H1 (cell line): Measurements from ENCODE around the gene SH3BP5. TPM values are rescaled to one million over a fixed set of nuclear protein-coding genes. Genes with fewer than 3 reads are reported as not detected.

Experiments
- CTCF ChIA-PET: fragments of 300-600 bp; sonication (Branson Sonifier 250); formaldehyde crosslinking; loops from one replicate; lab custom pipeline; 2021; ENCODE audit not compliant: partially characterized antibody; lab: Charles Lee
- POLR2A ChIA-PET: fragments of 300-600 bp; sonication (Branson Sonifier 250); formaldehyde crosslinking; loops from one replicate; lab custom pipeline; 2021; ENCODE audit warnings: inconsistent platforms; ENCODE audit not compliant: partially characterized antibody; lab: Charles Lee
- DNase-seq, 2 experiments: peaks; one replicate each; pipeline versions ENCODE4 v3.0.0 to v3.0.0-alpha.2; 2010 to 2022; ENCODE audit warnings: low spot score in 2 of 2, low read depth in 1 of 2, mixed read lengths in 1 of 2
- FAIRE-seq: peaks from 2 replicates; lab custom pipeline; 2011; peaks lifted over from hg19 to GRCh38; lab: Jason Lieb, UNC
- H2AFZ ChIP-seq: 2 replicates; pipeline ENCODE4 v1.8.1; 2012; ENCODE audit warnings: low read length, inconsistent platforms
- H2AK5ac ChIP-seq: 2 replicates; pipeline ENCODE4 v1.6.1; 2013; ENCODE audit warnings: low read depth, low read length
- H2BK120ac ChIP-seq: replicated peaks from 2 replicates; pipeline ENCODE3; 2013; ENCODE audit warnings: low read depth, low read length, inconsistent platforms
- H2BK12ac ChIP-seq: 2 replicates; pipeline ENCODE4 v1.6.1; 2013; ENCODE audit warnings: low read depth, low read length
- H2BK15ac ChIP-seq: 2 replicates; pipeline ENCODE4 v1.6.1; 2013; ENCODE audit warnings: low read length
- H2BK20ac ChIP-seq: 2 replicates; pipeline ENCODE4 v1.6.1; 2013; ENCODE audit warnings: low read length
- H2BK5ac ChIP-seq: 2 replicates; pipeline ENCODE4 v1.6.1; 2013; ENCODE audit warnings: low read depth, low read length
- H3K14ac ChIP-seq: 2 replicates; pipeline ENCODE4 v1.6.1; 2013; ENCODE audit warnings: inconsistent platforms; ENCODE audit not compliant: insufficient read length
- H3K18ac ChIP-seq: 2 replicates; pipeline ENCODE4 v1.6.1; 2013; ENCODE audit warnings: low read length; ENCODE audit errors: extremely low read depth
- H3K23ac ChIP-seq: 2 replicates; pipeline ENCODE4 v1.6.1; 2013; ENCODE audit warnings: inconsistent platforms; ENCODE audit not compliant: insufficient read length
- H3K23me2 ChIP-seq: 2 replicates; pipeline ENCODE4 v1.6.1; 2013; ENCODE audit warnings: low read depth, low read length
- H3K27ac ChIP-seq: 2 replicates; pipeline ENCODE4 v1.6.1; 2011; ENCODE audit warnings: low read depth, low read length, inconsistent platforms
- H3K27me3 ChIP-seq, 4 experiments: replicated peaks in 1 of 4; 1 replicate in 1 of 4; 2 replicates in 3 of 4; pipeline versions ENCODE4 v1.6.1 to v1.8.1; 2011 to 2013; ENCODE audit warnings: low read length in 3 of 4, mild to moderate bottlenecking in 3 of 4, inconsistent platforms in 2 of 4, mixed read lengths in 2 of 4, moderate library complexity in 1 of 4; ENCODE audit not compliant: control insufficient read depth in 3 of 4, insufficient read depth in 3 of 4; ENCODE audit errors: extremely low read depth in 1 of 4
- H3K36me3 ChIP-seq, 4 experiments: 2 replicates each; pipeline versions ENCODE4 v1.6.1 to v1.8.1; 2011 to 2013; ENCODE audit warnings: mild to moderate bottlenecking in 4 of 4, low read length in 3 of 4, moderate library complexity in 2 of 4, control low read depth in 1 of 4, inconsistent platforms in 1 of 4; ENCODE audit not compliant: insufficient read depth in 4 of 4, control insufficient read depth in 2 of 4
- H3K4ac ChIP-seq: replicated peaks from 2 replicates; pipeline ENCODE3; 2013; ENCODE audit warnings: low read length, low read depth, mixed read lengths, inconsistent platforms; ENCODE audit not compliant: insufficient read length
- H3K4me1 ChIP-seq, 4 experiments: replicated peaks in 1 of 4; 1 replicate in 1 of 4; 2 replicates in 3 of 4; pipeline versions ENCODE4 v1.6.1 to v1.8.1; 2011 to 2013; ENCODE audit warnings: low read length in 3 of 4, inconsistent platforms in 2 of 4, mixed read lengths in 1 of 4; ENCODE audit not compliant: insufficient read depth in 4 of 4, control insufficient read depth in 3 of 4
- H3K4me2 ChIP-seq, 2 experiments: 2 replicates each; pipeline versions ENCODE4 v1.6.1 to v1.8.1; 2011 to 2013; ENCODE audit warnings: low read depth in 2 of 2, low read length in 2 of 2, control low read depth in 1 of 2, inconsistent platforms in 1 of 2, mild to moderate bottlenecking in 1 of 2; ENCODE audit not compliant: insufficient read depth in 1 of 2
- H3K4me3 ChIP-seq, 4 experiments: fragments of 200-600, 300-600 bp in 1 of 4; sonication (generic), shearing (Covaris generic), sonication (Bioruptor Twin) in 1 of 4; 2 replicates each; pipeline versions ENCODE4 v1.5.1 to v1.8.1; 2011 to 2016; ENCODE audit warnings: low read length in 4 of 4, low read depth in 3 of 4, control low read depth in 2 of 4, inconsistent platforms in 2 of 4, mild to moderate bottlenecking in 2 of 4, mixed read lengths in 1 of 4, moderate library complexity in 1 of 4; ENCODE audit not compliant: insufficient read depth in 2 of 4; ENCODE audit errors: extremely low read depth in 1 of 4
- H3K56ac ChIP-seq: replicated peaks from 2 replicates; pipeline ENCODE3; 2013; ENCODE audit warnings: low read depth, mild to moderate bottlenecking, mixed read lengths, low read length, inconsistent platforms; ENCODE audit not compliant: insufficient read length
- H3K79me1 ChIP-seq: 2 replicates; pipeline ENCODE4 v1.6.1; 2013; ENCODE audit warnings: low read depth, low read length, control low read depth
- H3K79me2 ChIP-seq, 2 experiments: 2 replicates each; pipeline versions ENCODE4 v1.6.1 to v1.8.1; 2012 to 2013; ENCODE audit warnings: low read length in 2 of 2, mild to moderate bottlenecking in 2 of 2, inconsistent platforms in 1 of 2; ENCODE audit not compliant: insufficient read depth in 2 of 2, control insufficient read depth in 1 of 2
- H3K9ac ChIP-seq, 4 experiments: replicated peaks in 1 of 4; 1 replicate in 1 of 4; 2 replicates in 3 of 4; pipeline versions ENCODE4 v1.6.1 to v1.8.1; 2011 to 2013; ENCODE audit warnings: low read depth in 3 of 4, low read length in 3 of 4, control low read depth in 2 of 4, mild to moderate bottlenecking in 2 of 4, moderate library complexity in 2 of 4, inconsistent platforms in 1 of 4; ENCODE audit errors: extremely low read depth in 1 of 4
- H3K9me3 ChIP-seq, 2 experiments: 2 replicates each; pipeline versions ENCODE4 v1.6.1 to v1.8.1; 2012 to 2013; ENCODE audit warnings: mild to moderate bottlenecking in 2 of 2, moderate library complexity in 2 of 2, control low read depth in 1 of 2, inconsistent platforms in 1 of 2, low read depth in 1 of 2, low read length in 1 of 2, mixed read lengths in 1 of 2; ENCODE audit not compliant: insufficient read depth in 2 of 2
- H4K20me1 ChIP-seq, 2 experiments: replicated peaks in 1 of 2; 2 replicates each; pipeline versions ENCODE3 to v1.8.1; 2011 to 2013; ENCODE audit warnings: inconsistent platforms in 2 of 2, low read length in 2 of 2, mild to moderate bottlenecking in 1 of 2; ENCODE audit not compliant: insufficient read depth in 2 of 2, control insufficient read depth in 1 of 2
- H4K5ac ChIP-seq: 2 replicates; pipeline ENCODE4 v1.6.1; 2013; ENCODE audit warnings: low read length, low read depth, mixed read lengths, inconsistent platforms; ENCODE audit not compliant: insufficient read length
- H4K8ac ChIP-seq: 2 replicates; pipeline ENCODE4 v1.8.0; 2013; ENCODE audit warnings: mild to moderate bottlenecking, moderate library complexity, low read length, inconsistent platforms; ENCODE audit not compliant: insufficient read depth; ENCODE audit errors: extremely low read depth
- H4K91ac ChIP-seq: replicated peaks from 2 replicates; pipeline ENCODE3; 2013; ENCODE audit warnings: low read length, mixed read lengths, inconsistent platforms; ENCODE audit not compliant: insufficient read length
- ASH2L ChIP-seq: fragments of 200-600, 300-600 bp; sonication (generic); IDR thresholded peaks from one replicate; pipeline ENCODE4 v1.7.1; 2017; ENCODE audit warnings: low read length
- CHD2 ChIP-seq: IDR thresholded peaks from 2 replicates; pipeline ENCODE4 v1.6.1; 2012; ENCODE audit warnings: low read length, improper control_type of control experiment
- EGR1 ChIP-seq: IDR thresholded peaks from 2 replicates; pipeline ENCODE4 v1.6.1; 2011; ENCODE audit warnings: low read depth, low read length, borderline replicate concordance
- GTF2F1 ChIP-seq: IDR thresholded peaks from 2 replicates; pipeline ENCODE4 v1.6.1; 2012; ENCODE audit warnings: low read depth, low read length, improper control_type of control experiment, borderline replicate concordance
- HDAC2 ChIP-seq, 2 experiments: fragments of 300-600 bp in 1 of 2; sonication (generic) in 1 of 2; IDR thresholded peaks; 2 replicates each; pipeline ENCODE4 v1.6.1; 2011 to 2012; ENCODE audit warnings: low read depth in 2 of 2, low read length in 2 of 2, mild to moderate bottlenecking in 2 of 2, moderate library complexity in 2 of 2, borderline replicate concordance in 1 of 2, inconsistent platforms in 1 of 2
- KDM1A ChIP-seq: fragments of 200-600, 300-600 bp; sonication (generic); IDR thresholded peaks from 2 replicates; pipeline ENCODE4 v1.7.1; 2016; ENCODE audit warnings: mild to moderate bottlenecking, low read length, borderline replicate concordance
- KDM4A ChIP-seq: IDR thresholded peaks from one replicate; pipeline ENCODE4 v1.7.1; 2012; ENCODE audit warnings: low read depth, mild to moderate bottlenecking, moderate library complexity, low read length, inconsistent platforms; ENCODE audit not compliant: severe bottlenecking
- NRF1 ChIP-seq: IDR thresholded peaks from 2 replicates; pipeline ENCODE4 v1.6.1; 2011; ENCODE audit warnings: mild to moderate bottlenecking, low read depth, low read length, improper control_type of control experiment
- POLR2A ChIP-seq, 2 experiments: IDR thresholded peaks; 1 replicate in 1 of 2; 2 replicates in 1 of 2; pipeline ENCODE4 v1.6.1; 2011; ENCODE audit warnings: low read depth in 2 of 2, low read length in 2 of 2, mild to moderate bottlenecking in 2 of 2; ENCODE audit errors: control extremely low read depth in 1 of 2
- RBBP5 ChIP-seq: IDR thresholded peaks from 2 replicates; pipeline ENCODE4 v1.7.1; 2012; ENCODE audit warnings: low read depth, mild to moderate bottlenecking, inconsistent platforms, low read length, moderate library complexity, borderline replicate concordance
- TAF7 ChIP-seq: optimal IDR thresholded peaks from 2 replicates; pipeline ENCODE3; 2011; ENCODE audit warnings: low read depth, mild to moderate bottlenecking, inconsistent platforms, low read length, moderate library complexity, borderline replicate concordance
- TEAD4 ChIP-seq: IDR thresholded peaks from 2 replicates; pipeline ENCODE4 v1.6.1; 2012; ENCODE audit warnings: low read depth, low read length, inconsistent platforms, mixed read lengths
- ZNF274 ChIP-seq: IDR thresholded peaks from 2 replicates; pipeline ENCODE4 v1.7.0; 2012; ENCODE audit warnings: low read length, borderline replicate concordance; ENCODE audit errors: extremely low read depth
- whole genome bisulfite sequencing, 2 experiments: shearing (Covaris generic) in 1 of 2; methylation state at CpG; one replicate each; pipeline versions ENCODE4 v1.1.6 to v1.1.7; 2013 to 2015; ENCODE audit warnings: low lambda C conversion rate in 2 of 2, mixed read lengths in 2 of 2, inconsistent platforms in 1 of 2, low coverage in 1 of 2, missing lambda C conversion rate in 1 of 2; ENCODE audit not compliant: insufficient replicate concordance in 2 of 2, insufficient coverage in 1 of 2, insufficient read length in 1 of 2; ENCODE audit errors: extremely low coverage in 1 of 2, missing lambda C conversion rate in 1 of 2; 5-methylcytosine and 5-hydroxymethylcytosine counted together
- polyA plus RNA-seq, 7 experiments: library from polyadenylated mRNA; depleted of rRNA in 3 of 7; stranded (reverse) in 5 of 7; unstranded in 2 of 7; fragments of >200 nt in 5 of 7; fragments of 200-250 nt in 2 of 7; gene quantifications; 1 replicate in 5 of 7; 2 replicates in 1 of 7; 4 replicates in 1 of 7; pipeline versions ENCODE4 v1.2.1 to v1.2.3, GENCODE V29; 2011 to 2013; ENCODE audit warnings: missing spikeins in 2 of 7, mixed read lengths in 2 of 7
- total RNA-seq: library from RNA; stranded (reverse); fragmentation: NEBNext Ultra II Directional; extraction: Animal tissue kit (Norgen Biotek cat#: 25700); gene quantifications from 2 replicates; pipeline ENCODE4 v1.2.1, GENCODE V29; 2021

SH3BP5 gene
- total and polyA plus RNA-seq, 2 of the 8 experiments (the other 6 are each of a cell fraction or from before 2014, with no cell fraction given): 7.1 to 9.7 TPM

GRCh38 chr3:15288331-15289035 lies 43.9 kb downstream of the SH3BP5 start:
- 92% methylated on average over 10 of the region's 10 CpGs; no CpG with 5 or more reads in 1 of the 2 experiments for WGBS, 2 experiments
- Histone ChIP-seq H3K23me2 (no peaks in the 10 kb centered on the region), H4K20me1 (peaks cover 0 to under 1% of the 10 kb centered on the region in 2 experiments), H3K27ac (no peak overlapping the region), H3K14ac (no peak overlapping the region), H4K8ac (no peak overlapping the region), H2AK5ac (no peak overlapping the region), H3K4me1 (peaks cover 0 to 6% (median under 1%) of the 10 kb centered on the region in 4 experiments; a peak in 2 of 7 replicates), H4K91ac (no peak overlapping the region), H3K27me3 (no peaks in the 10 kb centered on the region), H4K5ac (no peak overlapping the region), H3K4ac (no peak overlapping the region), H3K79me2 (no peaks in the 10 kb centered on the region), H2BK20ac (no peak overlapping the region), H2AFZ (no peak overlapping the region), H3K79me1 (peaks cover 2% of the 10 kb centered on the region; the same call in 1 of the 2 replicates), H3K4me2 (no peak overlapping the region), H3K18ac (no peak overlapping the region), H3K9ac (no peak overlapping the region), H3K4me3 (no peak overlapping the region), H2BK15ac (no peak overlapping the region), H2BK12ac (no peak overlapping the region), H3K36me3 (no peaks in the 10 kb centered on the region), H2BK5ac (no peak overlapping the region), H3K56ac (no peak overlapping the region), H3K9me3 (no peaks in the 10 kb centered on the region), H2BK120ac (no peak overlapping the region), H3K23ac (no peak overlapping the region)
- ChIA-PET POLR2A (interaction anchor here (1.3 kb wide), 1 partner anchor 44 kb away, joined by 3 read pairs; the partner anchor contains the start of gene SH3BP5), CTCF (interaction anchor here (0.9 to 13.8 kb wide), 7 partner anchors 8 to 91 kb away, joined by 3 to 180 read pairs (median 6); partner anchors contain the start of gene SH3BP5)
- DNase-seq (no peak), FAIRE-seq (no peak)
- TF ChIP-seq KDM4A: no peak
- TF ChIP-seq GTF2F1: no peak
- TF ChIP-seq TAF7: no peak
- no peak for TF ChIP-seq KDM1A
- no peak for TF ChIP-seq CHD2
- TF ChIP-seq RBBP5: no peak
- TF ChIP-seq HDAC2 (IDR thresholded peaks at IDR 0.05; ENCODE audit: borderline replicate concordance in 1 of 2, low read depth in 2 of 2, low read length in 2 of 2): no peak
- TF ChIP-seq NRF1: no peak
- TF ChIP-seq POLR2A (IDR thresholded peaks at IDR 0.05; ENCODE audit: control extremely low read depth in 1 of 2, low read depth in 2 of 2, low read length in 2 of 2): no peak
- TF ChIP-seq ASH2L: no peak
- TF ChIP-seq ZNF274: no peak
- TF ChIP-seq TEAD4: no peak
- no peak for TF ChIP-seq EGR1
